Loucy (cell line): Measurements from ENCODE around the gene KCNF1.
A peak's percentile ranks its signal among the peaks of the same experiment; 100 is the strongest.

Source experiments
- CTCF ChIP-seq: fragments of 200-600 bp; sonication (generic); conservative IDR thresholded peaks from 2 replicates; pipeline ENCODE4 v1.5.1; 2014; ENCODE audit warnings: mild to moderate bottlenecking, antibody characterized with exemption, low read length
- EZH2phosphoT487 ChIP-seq: fragments of 200-600 bp; IDR thresholded peaks from 2 replicates; pipeline ENCODE4 v1.6.1; 2018; ENCODE audit warnings: antibody characterized with exemption, mild to moderate bottlenecking, moderate library complexity, borderline replicate concordance

DNA sequence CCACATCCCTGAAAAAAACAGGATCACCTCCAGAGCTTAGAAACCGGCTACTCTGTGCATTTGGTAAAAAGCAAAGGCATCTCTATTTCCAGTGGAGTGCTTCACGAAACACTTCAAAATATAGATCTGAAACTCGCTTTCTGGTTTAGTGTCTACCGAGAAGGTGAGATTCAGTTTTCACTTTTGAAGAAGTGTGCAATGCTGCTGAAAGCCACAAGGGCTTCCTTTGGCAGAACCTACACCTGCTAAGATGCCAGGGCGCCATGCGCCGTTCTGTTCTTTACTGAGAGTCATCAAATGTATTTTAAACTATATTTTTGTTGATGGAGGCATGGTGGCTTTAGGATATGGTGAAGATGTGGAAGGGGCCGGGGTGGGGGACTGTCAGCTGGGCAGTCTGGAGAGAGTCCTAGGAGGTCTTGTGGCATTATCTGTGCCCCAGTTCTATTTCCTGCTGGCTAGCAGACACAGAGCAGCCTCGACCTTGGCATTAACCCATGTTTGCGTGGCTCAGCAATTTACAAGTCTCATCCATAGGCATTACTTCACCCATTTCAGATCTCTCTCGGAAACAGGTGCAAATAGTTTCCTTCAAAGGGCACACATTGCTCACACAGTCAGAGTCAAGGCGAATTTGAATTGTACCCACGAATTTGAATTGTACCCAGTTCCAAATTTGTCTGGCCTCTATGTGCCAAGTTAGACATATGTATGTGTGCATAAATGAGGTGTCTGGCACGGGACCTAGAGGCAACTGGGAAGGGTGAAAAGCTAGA, 46.7 kb upstream of the KCNF1 start:
- TF ChIP-seq CTCF (peak; percentile 57), EZH2phosphoT487 (no peak)
